Activated T-helper 17 cell treated with anti-CD3 and anti-CD28 coated beads, Interleukin-2, amount 50 U/mL, for 72 hours (primary cell): ENCODE measurements around the gene PTPRN2. TPM values are rescaled to one million over a fixed set of nuclear protein-coding genes. Genes with fewer than 3 reads are reported as not detected.

ENCODE experiments used
- ATAC-seq: fragments of 150-1000 bp; cut with Tn5 transposase; replicated peaks from 2 replicates; pipeline ENCODE4 v1.10.0; 2021; ENCODE audit warnings: mild to moderate bottlenecking, moderate library complexity
- H3K27ac Mint-ChIP-seq: one replicate; pipeline ENCODE4 v1.8.0; 2022; ENCODE audit warnings: mixed read lengths
- H3K27me3 Mint-ChIP-seq: one replicate; pipeline ENCODE4 v1.8.0; 2022; ENCODE audit warnings: mixed read lengths
- H3K36me3 Mint-ChIP-seq: one replicate; pipeline ENCODE4 v1.8.0; 2022; ENCODE audit warnings: low read depth, mild to moderate bottlenecking, mixed read lengths
- H3K4me1 Mint-ChIP-seq: one replicate; pipeline ENCODE4 v1.8.0; 2022; ENCODE audit warnings: mixed read lengths
- H3K4me3 Mint-ChIP-seq: one replicate; pipeline ENCODE4 v1.8.0; 2022; ENCODE audit warnings: mild to moderate bottlenecking, mixed read lengths
- H3K9me3 Mint-ChIP-seq: one replicate; pipeline ENCODE4 v1.8.0; 2022; ENCODE audit warnings: mixed read lengths
- total RNA-seq, 2 donors: library from RNA; stranded (reverse); gene quantifications; one replicate each; pipeline ENCODE4 v1.2.3, GENCODE V29; 2022

The PTPRN2 gene
- total RNA-seq, 2 donors from 2014 or later: 0.48 to 1.4 TPM

- ATAC-seq: no peak
- no peak overlapping the region for H3K4me3 Mint-ChIP-seq
- no peaks in the 10 kb centered on the region for H3K4me1 Mint-ChIP-seq
- H3K36me3 Mint-ChIP-seq: no peaks in the 10 kb centered on the region
- H3K27me3 Mint-ChIP-seq: no peaks in the 10 kb centered on the region
- H3K27ac Mint-ChIP-seq: no peak overlapping the region
- H3K9me3 Mint-ChIP-seq: no peaks in the 10 kb centered on the region
These were observed 1037.0 kb downstream of the PTPRN2 start for GRCh38 chr7:157550300-157551275.

- Mint-ChIP-seq H3K27ac (no peak overlapping the region), H3K4me1 (peaks cover 4% of the 10 kb centered on the region), H3K27me3 (no peaks in the 10 kb centered on the region), H3K36me3 (no peaks in the 10 kb centered on the region), H3K9me3 (peaks cover under 1% of the 10 kb centered on the region), H3K4me3 (no peak overlapping the region)
- no peak for ATAC-seq
These were observed 1037.9 kb downstream of the PTPRN2 start for GRCh38 chr7:157549612-157550299.

GRCh38 chr7:157548691-157549303, 1038.8 kb downstream of the PTPRN2 start:
- H3K27me3 Mint-ChIP-seq: no peaks in the 10 kb centered on the region
- peaks cover 10% of the 10 kb centered on the region for H3K4me1 Mint-ChIP-seq
- no peak for ATAC-seq
- H3K9me3 Mint-ChIP-seq: peaks cover 4% of the 10 kb centered on the region
- H3K4me3 Mint-ChIP-seq: no peak overlapping the region
- H3K36me3 Mint-ChIP-seq: no peaks in the 10 kb centered on the region
- H3K27ac Mint-ChIP-seq: no peak overlapping the region

DNA sequence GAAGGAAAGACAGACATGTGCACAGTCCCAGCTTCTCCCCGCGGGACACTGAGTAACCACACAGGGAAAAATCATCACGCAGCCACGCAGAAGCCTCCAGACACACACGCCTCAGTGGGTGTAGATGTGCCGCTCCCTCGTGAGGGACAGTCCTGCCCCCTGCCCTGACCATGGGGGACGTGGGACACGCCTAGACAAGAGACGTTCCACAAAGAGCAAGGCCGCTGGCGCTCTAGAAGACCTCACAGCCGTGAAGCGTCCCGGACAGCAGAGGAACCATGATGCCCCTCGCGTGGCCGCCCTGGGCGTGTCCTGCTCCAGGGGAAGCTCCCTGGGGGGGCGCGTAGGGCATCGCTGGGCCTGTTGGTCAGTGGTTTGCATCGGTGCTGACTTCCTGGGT, 1040.0 kb downstream of the PTPRN2 start:
- ATAC-seq: no peak
- Mint-ChIP-seq H3K27me3 (no peaks in the 10 kb centered on the region), H3K36me3 (no peaks in the 10 kb centered on the region), H3K27ac (no peak overlapping the region), H3K4me1 (peaks cover 10% of the 10 kb centered on the region), H3K9me3 (peaks cover 4% of the 10 kb centered on the region), H3K4me3 (no peak overlapping the region)

DNA sequence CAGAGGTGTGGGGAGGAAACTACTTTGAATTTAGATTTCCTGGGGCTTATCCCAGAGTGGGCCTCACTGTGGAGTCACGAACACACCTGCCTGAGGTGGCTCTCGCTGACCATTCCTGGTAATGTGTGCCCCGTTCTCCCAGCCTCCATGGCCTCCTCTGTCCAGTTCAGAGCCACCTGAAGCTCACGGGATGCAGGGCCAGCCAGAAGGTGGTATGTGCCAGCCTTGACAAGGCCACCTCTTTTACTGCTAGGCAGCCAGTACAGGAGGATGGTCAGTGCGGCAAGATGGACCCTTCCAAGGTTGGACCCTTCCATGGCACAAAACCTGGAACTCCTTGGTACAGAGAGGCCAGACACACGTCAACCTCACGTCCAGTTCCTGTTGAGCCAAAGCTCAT, 1040.5 kb downstream of the PTPRN2 start:
- H3K4me3 Mint-ChIP-seq: no peak overlapping the region
- H3K4me1 Mint-ChIP-seq: peaks cover 10% of the 10 kb centered on the region
- peaks cover 4% of the 10 kb centered on the region for H3K9me3 Mint-ChIP-seq
- H3K27ac Mint-ChIP-seq: no peak overlapping the region
- no peaks in the 10 kb centered on the region for H3K36me3 Mint-ChIP-seq
- H3K27me3 Mint-ChIP-seq: no peaks in the 10 kb centered on the region
- ATAC-seq: no peak

- Mint-ChIP-seq H3K27me3 (no peaks in the 10 kb centered on the region), H3K4me1 (peaks cover 10% of the 10 kb centered on the region), H3K9me3 (peaks cover 4% of the 10 kb centered on the region), H3K27ac (no peak overlapping the region), H3K4me3 (no peak overlapping the region), H3K36me3 (no peaks in the 10 kb centered on the region)
- ATAC-seq: no peak
These were observed 1042.0 kb downstream of the PTPRN2 start for GRCh38 chr7:157545681-157546060.

- H3K27me3 Mint-ChIP-seq: no peaks in the 10 kb centered on the region
- ATAC-seq: no peak
- peaks cover 4% of the 10 kb centered on the region for H3K9me3 Mint-ChIP-seq
- H3K4me1 Mint-ChIP-seq: peaks cover 10% of the 10 kb centered on the region
- no peaks in the 10 kb centered on the region for H3K36me3 Mint-ChIP-seq
- H3K27ac Mint-ChIP-seq: no peak overlapping the region
- H3K4me3 Mint-ChIP-seq: no peak overlapping the region
These were observed 1042.5 kb downstream of the PTPRN2 start for GRCh38 chr7:157544980-157545680.

DNA sequence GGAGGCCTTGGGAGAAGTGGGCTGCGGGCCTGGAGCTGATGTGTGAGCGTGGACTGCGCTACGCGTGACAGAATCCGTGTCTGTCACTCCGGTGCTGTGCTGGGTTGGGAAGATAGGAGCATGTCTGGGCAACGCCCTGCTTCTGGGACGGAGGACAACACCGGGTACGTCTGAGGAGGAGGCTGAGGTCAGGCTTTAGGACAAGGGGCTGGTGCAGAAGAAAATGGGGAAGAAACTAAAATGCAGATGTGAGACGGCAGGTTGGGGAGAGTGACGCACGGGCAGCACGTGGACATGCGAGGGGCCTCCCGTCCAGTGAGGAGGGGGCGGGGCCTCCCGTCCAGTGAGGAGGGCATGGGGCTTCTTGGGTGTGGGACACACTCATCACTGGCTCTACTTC, 1043.4 kb downstream of the PTPRN2 start:
- Mint-ChIP-seq H3K27me3 (no peaks in the 10 kb centered on the region), H3K9me3 (peaks cover 4% of the 10 kb centered on the region), H3K4me1 (peaks cover 10% of the 10 kb centered on the region), H3K27ac (no peak overlapping the region), H3K36me3 (no peaks in the 10 kb centered on the region), H3K4me3 (no peak overlapping the region)
- no peak for ATAC-seq

- Mint-ChIP-seq H3K4me3 (no peak overlapping the region), H3K27me3 (no peaks in the 10 kb centered on the region), H3K27ac (no peak overlapping the region), H3K36me3 (no peaks in the 10 kb centered on the region), H3K9me3 (peaks cover 4% of the 10 kb centered on the region), H3K4me1 (peaks cover 10% of the 10 kb centered on the region)
- no peak for ATAC-seq
These were observed 1043.8 kb downstream of the PTPRN2 start for GRCh38 chr7:157543791-157544190.

DNA sequence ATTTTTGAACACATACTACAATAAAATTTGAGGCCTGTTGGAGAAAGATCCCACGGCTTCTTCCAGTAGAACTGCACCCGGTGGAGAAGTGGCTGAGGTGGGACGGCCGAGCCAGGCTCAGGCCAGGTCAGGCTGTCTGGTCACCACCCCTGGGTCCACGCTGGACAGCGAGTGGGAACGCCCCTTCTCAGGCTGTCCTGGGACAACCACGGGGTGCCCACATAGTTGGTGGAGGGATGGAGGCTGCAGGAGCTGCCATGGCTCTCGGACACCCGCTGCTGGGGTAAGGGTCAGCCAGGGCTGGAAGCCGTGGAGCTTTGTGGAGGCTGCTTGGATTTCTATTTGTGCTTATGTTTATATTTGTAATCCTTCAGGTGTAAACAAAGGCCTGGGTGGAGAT, 1044.3 kb downstream of the PTPRN2 start:
- H3K9me3 Mint-ChIP-seq: peaks cover 4% of the 10 kb centered on the region
- H3K27ac Mint-ChIP-seq: no peak overlapping the region
- no peaks in the 10 kb centered on the region for H3K27me3 Mint-ChIP-seq

DNA sequence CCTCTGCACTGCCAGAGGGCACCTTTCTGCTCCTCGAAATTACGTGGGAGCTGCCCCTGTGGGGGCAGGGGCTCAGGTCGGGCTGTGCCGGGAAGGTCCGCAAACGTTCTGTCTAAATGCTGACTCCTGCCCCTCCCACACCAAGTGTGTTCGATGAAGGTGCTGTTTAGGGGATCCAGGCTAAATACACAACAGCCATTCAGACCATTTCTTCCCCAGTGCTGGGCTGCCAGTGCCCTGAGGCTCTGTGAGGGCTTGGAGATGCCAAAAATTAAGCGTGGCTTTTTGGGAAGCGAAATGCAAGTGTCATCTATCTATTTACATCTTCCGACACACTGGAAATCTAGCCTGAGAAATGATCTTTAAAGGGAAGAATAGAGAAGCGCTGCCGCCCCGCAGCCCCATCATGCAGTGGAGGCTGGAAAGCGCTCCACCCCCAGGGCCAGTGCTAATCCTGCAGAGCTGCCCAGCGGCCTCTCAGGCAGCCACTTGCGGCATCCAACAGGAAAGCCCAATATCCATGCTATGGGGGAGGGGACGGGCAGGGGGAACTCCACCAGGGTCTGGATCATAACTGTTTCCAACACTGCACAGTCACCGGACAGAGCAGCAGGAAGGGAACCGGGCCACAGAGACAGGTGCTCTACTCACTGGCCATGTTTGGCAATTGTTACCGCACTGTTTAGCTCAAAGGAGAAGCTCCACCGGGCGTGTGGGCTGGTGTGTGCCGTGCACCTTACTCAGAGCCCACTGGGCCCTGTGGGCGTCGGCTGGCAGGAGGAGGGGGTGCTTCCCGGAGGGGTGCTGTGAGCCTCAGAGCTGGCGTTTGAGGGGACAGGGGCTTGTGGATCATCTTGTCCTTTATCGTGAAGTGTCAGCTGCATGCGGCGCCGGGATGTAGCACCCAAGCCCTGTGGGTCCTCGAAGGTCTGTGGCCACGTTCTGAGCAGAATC, 1045.3 kb downstream of the PTPRN2 start:
- H3K4me3 Mint-ChIP-seq: no peak overlapping the region
- H3K9me3 Mint-ChIP-seq: peaks cover 4% of the 10 kb centered on the region
- no peaks in the 10 kb centered on the region for H3K36me3 Mint-ChIP-seq
- H3K27ac Mint-ChIP-seq: no peak overlapping the region
- H3K27me3 Mint-ChIP-seq: no peaks in the 10 kb centered on the region
- ATAC-seq: no peak
- peaks cover 10% of the 10 kb centered on the region for H3K4me1 Mint-ChIP-seq

More for the DNA sequence above, 1044.3 kb downstream of the PTPRN2 start:
- Mint-ChIP-seq H3K4me1 (peaks cover 10% of the 10 kb centered on the region), H3K4me3 (no peak overlapping the region), H3K36me3 (no peaks in the 10 kb centered on the region)
- no peak for ATAC-seq

- Mint-ChIP-seq H3K9me3 (peaks cover 4% of the 10 kb centered on the region), H3K4me1 (peaks cover 10% of the 10 kb centered on the region), H3K27ac (no peak overlapping the region), H3K4me3 (no peak overlapping the region), H3K27me3 (no peaks in the 10 kb centered on the region), H3K36me3 (no peaks in the 10 kb centered on the region)
- ATAC-seq: peak; percentile 14
These were observed 1046.1 kb downstream of the PTPRN2 start for GRCh38 chr7:157541295-157542067.
